Neural cell (in vitro differentiated cells): Measurements from ENCODE around the gene WDR37. TPM values are rescaled to one million over a fixed set of nuclear protein-coding genes. Genes with fewer than 3 reads are reported as not detected.

Experiments
- H2AFZ ChIP-seq: fragments of 200-600, 300-800 bp; sonication (generic), shearing (Covaris generic); 2 replicates; pipeline ENCODE4 v1.6.0; 2014; ENCODE audit warnings: low read depth, mild to moderate bottlenecking, antibody characterized with exemption, low read length, moderate library complexity
- H3F3A ChIP-seq: fragments of 200-600 bp; shearing (Covaris generic); 2 replicates; pipeline ENCODE4 v1.6.1; 2016; ENCODE audit warnings: mild to moderate bottlenecking, moderate library complexity, mixed read lengths, antibody characterized with exemption, low read length; ENCODE audit not compliant: insufficient read depth, poor library complexity, severe bottlenecking
- H3K27ac ChIP-seq: fragments of 200-600, 300-800 bp; sonication (generic), shearing (Covaris generic); 2 replicates; pipeline ENCODE4 v1.5.1; 2014; ENCODE audit warnings: mild to moderate bottlenecking, low read length, moderate library complexity
- H3K27me3 ChIP-seq: fragments of 300-800, 200-600 bp; sonication (generic), shearing (Covaris generic); 2 replicates; pipeline ENCODE4 v1.6.0; 2014; ENCODE audit warnings: mild to moderate bottlenecking, low read depth, low read length, moderate library complexity; ENCODE audit not compliant: insufficient read depth
- H3K36me3 ChIP-seq: fragments of 300-800, 200-600 bp; sonication (generic), shearing (Covaris generic); 2 replicates; pipeline ENCODE4 v1.5.1; 2014; ENCODE audit warnings: mild to moderate bottlenecking, antibody characterized with exemption, low read length, moderate library complexity; ENCODE audit not compliant: insufficient read depth
- H3K4me2 ChIP-seq: fragments of 300-800, 200-600 bp; sonication (generic), shearing (Covaris generic); 2 replicates; pipeline ENCODE4 v1.6.0; 2014; ENCODE audit warnings: mild to moderate bottlenecking, low read length
- H3K4me3 ChIP-seq: fragments of 300-800, 200-600 bp; sonication (generic), shearing (Covaris generic); 2 replicates; pipeline ENCODE4 v1.5.1; 2014; ENCODE audit warnings: mild to moderate bottlenecking, low read length, moderate library complexity
- H3K79me2 ChIP-seq: fragments of 200-600 bp; shearing (Covaris generic); replicated peaks from 2 replicates; pipeline ENCODE4 v1.6.0; 2014; ENCODE audit warnings: mild to moderate bottlenecking, low read length, moderate library complexity; ENCODE audit not compliant: insufficient read depth
- H3K9ac ChIP-seq: fragments of 300-800, 200-600 bp; sonication (generic), shearing (Covaris generic); 2 replicates; pipeline ENCODE4 v1.6.1; 2016; ENCODE audit warnings: mild to moderate bottlenecking, low read length, mixed read lengths
- H3K9me2 ChIP-seq: fragments of 200-600 bp; shearing (Covaris generic); 2 replicates; pipeline ENCODE4 v1.6.1; 2016; ENCODE audit warnings: mild to moderate bottlenecking, low read length, mixed read lengths; ENCODE audit not compliant: insufficient read depth
- H3K9me3 ChIP-seq: fragments of 200-600, 300-800 bp; sonication (generic), shearing (Covaris generic); 2 replicates; pipeline ENCODE4 v1.6.1; 2016; ENCODE audit warnings: mild to moderate bottlenecking, mixed run types, low read length, moderate library complexity, mixed read lengths
- H4K20me1 ChIP-seq: fragments of 200-600 bp; shearing (Covaris generic); 2 replicates; pipeline ENCODE4 v1.6.1; 2016; ENCODE audit warnings: mild to moderate bottlenecking, mixed run types; ENCODE audit not compliant: insufficient read depth
- CTCF ChIP-seq: fragments of 450-650 bp; IDR thresholded peaks from 2 replicates; pipeline ENCODE4 v1.5.1; 2014; ENCODE audit warnings: antibody characterized with exemption, mild to moderate bottlenecking, moderate library complexity; ENCODE audit not compliant: poor library complexity, severe bottlenecking
- EP300 ChIP-seq: fragments of 450-650 bp; conservative IDR thresholded peaks from 2 replicates; pipeline ENCODE4 v1.6.1; 2014; ENCODE audit warnings: antibody characterized with exemption, mild to moderate bottlenecking, moderate library complexity; ENCODE audit not compliant: poor library complexity, severe bottlenecking
- EZH2 ChIP-seq: fragments of 200-600, 300-800 bp; shearing (Covaris generic), sonication (generic); IDR thresholded peaks from 2 replicates; pipeline ENCODE4 v1.6.1; 2014; ENCODE audit warnings: antibody characterized with exemption, low read length, borderline replicate concordance, mild to moderate bottlenecking; ENCODE audit not compliant: insufficient read depth, poor library complexity, severe bottlenecking
- MXI1 ChIP-seq: fragments of 450-650 bp; conservative IDR thresholded peaks from 2 replicates; pipeline ENCODE4 v1.6.1; 2014; ENCODE audit warnings: antibody characterized with exemption, mild to moderate bottlenecking; ENCODE audit not compliant: poor library complexity, severe bottlenecking
- POLR2AphosphoS5 ChIP-seq: IDR thresholded peaks from 2 replicates; pipeline ENCODE4 v1.6.1; 2012
- RAD21 ChIP-seq: fragments of 450-650 bp; conservative IDR thresholded peaks from 2 replicates; pipeline ENCODE4 v1.6.1; 2014; ENCODE audit warnings: antibody characterized with exemption, mild to moderate bottlenecking, moderate library complexity
- REST ChIP-seq: IDR thresholded peaks from 2 replicates; pipeline ENCODE4 v1.6.1; 2012; ENCODE audit warnings: borderline replicate concordance
- SMC3 ChIP-seq: fragments of 450-650 bp; conservative IDR thresholded peaks from 2 replicates; pipeline ENCODE4 v1.6.1; 2014; ENCODE audit warnings: antibody characterized with exemption, mild to moderate bottlenecking, moderate library complexity; ENCODE audit not compliant: poor library complexity
- TAF1 ChIP-seq: IDR thresholded peaks from 2 replicates; pipeline ENCODE4 v1.6.1; 2012; ENCODE audit warnings: low read depth
- polyA plus RNA-seq: library from polyadenylated mRNA; depleted of rRNA; stranded (reverse); fragments of >200 nt; gene quantifications from 2 replicates; pipeline ENCODE4 v1.2.3, GENCODE V29; 2014

WDR37 gene
- polyA plus RNA-seq, 1 donor from 2014 or later, result 32.3 TPM

DNA sequence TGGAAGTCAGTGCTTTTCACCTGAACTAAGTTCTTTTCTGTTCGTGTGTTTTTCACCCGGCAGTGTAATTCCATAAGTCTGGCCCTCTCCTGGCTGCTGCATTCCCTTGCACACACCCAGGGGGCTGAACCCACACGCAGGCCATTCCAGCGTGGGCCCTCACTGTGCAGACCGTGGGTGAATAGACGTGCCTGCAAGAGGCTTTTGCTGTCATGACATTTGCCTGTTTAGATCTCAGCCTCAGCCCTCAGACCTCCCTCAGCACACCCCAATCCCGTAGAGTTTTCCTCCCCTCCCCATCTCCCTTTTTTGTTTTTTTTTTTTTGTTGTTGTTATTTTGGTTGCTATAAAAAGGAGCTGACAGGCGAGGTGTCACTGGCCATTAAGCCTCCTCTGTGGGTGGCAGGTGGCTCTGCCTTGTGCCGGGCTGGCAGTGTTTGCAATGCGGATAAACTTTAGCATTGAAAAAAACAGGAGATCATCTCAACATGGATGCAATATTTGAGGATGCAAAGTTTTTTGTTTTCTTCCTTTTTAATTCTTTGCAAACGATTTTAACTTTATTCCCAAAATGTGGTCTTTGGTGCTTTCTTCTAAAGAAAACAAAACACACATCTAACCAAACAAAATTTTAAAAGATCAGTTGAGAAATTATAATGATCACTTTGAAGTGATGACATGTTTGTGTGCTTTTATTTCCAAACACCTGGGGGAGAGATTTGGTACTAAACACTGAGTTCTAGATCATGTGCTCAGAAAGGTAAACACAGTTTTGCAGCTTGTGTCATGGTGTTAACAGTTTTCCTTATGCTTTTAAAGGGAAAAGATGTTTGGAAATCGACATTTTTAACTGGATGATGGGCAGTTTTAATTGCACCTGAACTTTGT, 58.8 kb downstream of the WDR37 start:
- TF ChIP-seq SMC3, result no peak
- no peak for TF ChIP-seq CTCF
- TF ChIP-seq POLR2AphosphoS5, result no peak
- TF ChIP-seq MXI1, result no peak
- no peak for TF ChIP-seq EZH2
- TF ChIP-seq REST, result no peak
- TF ChIP-seq EP300, result no peak
- TF ChIP-seq TAF1, result no peak
- no peak for TF ChIP-seq RAD21
- Histone ChIP-seq H3K4me3 (no peak overlapping the region), H3K4me2 (no peak overlapping the region), H3K9me2 (no peaks in the 10 kb centered on the region), H3K27ac (no peak overlapping the region), H4K20me1 (no peaks in the 10 kb centered on the region), H3K9ac (no peak overlapping the region), H3K27me3 (no peaks in the 10 kb centered on the region), H3K36me3 (peaks cover 13% of the 10 kb centered on the region), H3K9me3 (no peaks in the 10 kb centered on the region), H2AFZ (no peak overlapping the region), H3F3A (no peaks in the 10 kb centered on the region), H3K79me2 (peaks cover 3% of the 10 kb centered on the region)

GRCh38 chr10:1115607-1115955, 59.4 kb downstream of the WDR37 start:
- TF ChIP-seq EZH2, result no peak
- no peak for TF ChIP-seq POLR2AphosphoS5
- TF ChIP-seq TAF1, result no peak
- no peak for TF ChIP-seq CTCF
- TF ChIP-seq EP300, result no peak
- no peak for TF ChIP-seq RAD21
- no peak for TF ChIP-seq MXI1
- TF ChIP-seq REST, result no peak
- TF ChIP-seq SMC3, result no peak
- H4K20me1 ChIP-seq, result no peaks in the 10 kb centered on the region
- H3K9me3 ChIP-seq, result no peaks in the 10 kb centered on the region
- no peak overlapping the region for H3K27ac ChIP-seq
- no peaks in the 10 kb centered on the region for H3K79me2 ChIP-seq
- H3K9ac ChIP-seq, result no peak overlapping the region
- H3K4me2 ChIP-seq, result no peak overlapping the region
- no peaks in the 10 kb centered on the region for H3K27me3 ChIP-seq
- no peak overlapping the region for H3K4me3 ChIP-seq
- peaks cover 13% of the 10 kb centered on the region for H3K36me3 ChIP-seq
- no peaks in the 10 kb centered on the region for H3F3A ChIP-seq
- no peaks in the 10 kb centered on the region for H3K9me2 ChIP-seq
- H2AFZ ChIP-seq, result no peak overlapping the region
